GM13976 (cell line): ENCODE data around the gene CITED4.

Source experiments
- DNase-seq: peaks from one replicate; pipeline ENCODE4 v3.0.0; 2012; ENCODE audit warnings: low spot score
- in situ Hi-C: fragments of 300-500 bp; cut with MboI; formaldehyde crosslinking; loops from one replicate; pipeline ENCODE4 v1.12.0; 2022; ENCODE audit warnings: low sequenced_read_pairs, mixed read lengths, inconsistent platforms; ENCODE audit not compliant: unreplicated experiment
- TF ChIP-seq, protein P1 (sequence below): IDR thresholded peaks from 2 replicates; pipeline ENCODE4 v1.5.1; 2012; ENCODE audit warnings: borderline replicate concordance, mild to moderate bottlenecking; ENCODE audit not compliant: insufficient read depth; ENCODE audit errors: extremely low read depth, missing control alignments, control extremely low read depth

The CITED4 gene

DNA sequence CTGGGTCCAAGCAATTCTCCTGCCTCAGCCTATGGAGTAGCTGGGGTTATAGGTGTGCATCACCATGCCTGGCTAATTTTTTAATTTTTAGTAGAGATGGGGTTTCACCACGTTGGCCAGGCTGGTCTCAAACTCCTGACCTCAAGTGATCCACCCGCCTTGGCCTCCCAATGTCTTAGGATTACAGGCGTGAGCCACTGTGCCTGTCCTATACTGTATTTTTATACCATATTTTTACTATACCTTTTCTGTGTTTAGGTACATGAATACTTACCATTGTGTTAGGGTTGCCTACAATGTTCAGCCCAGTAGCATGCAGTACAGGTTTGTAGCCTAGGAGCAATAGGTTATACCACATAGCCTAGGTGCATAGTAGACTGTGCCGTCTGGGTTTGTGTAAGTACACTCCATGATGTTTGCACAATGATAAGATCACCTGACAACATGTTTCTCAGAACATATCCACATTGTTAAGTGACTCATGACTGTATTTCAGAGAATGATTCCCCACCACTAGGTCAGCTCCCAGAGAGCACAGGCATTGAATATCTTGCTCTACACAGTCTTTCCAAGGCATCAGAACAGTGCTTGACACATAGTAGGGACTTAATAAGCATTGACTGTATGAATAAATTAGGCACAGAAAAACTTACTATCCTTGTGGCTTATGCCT is 6.0 kb upstream of the CITED4 start:
- DNase-seq, result no peak
- in situ Hi-C loops, result no loop called here
- TF ChIP-seq, protein P1, sequence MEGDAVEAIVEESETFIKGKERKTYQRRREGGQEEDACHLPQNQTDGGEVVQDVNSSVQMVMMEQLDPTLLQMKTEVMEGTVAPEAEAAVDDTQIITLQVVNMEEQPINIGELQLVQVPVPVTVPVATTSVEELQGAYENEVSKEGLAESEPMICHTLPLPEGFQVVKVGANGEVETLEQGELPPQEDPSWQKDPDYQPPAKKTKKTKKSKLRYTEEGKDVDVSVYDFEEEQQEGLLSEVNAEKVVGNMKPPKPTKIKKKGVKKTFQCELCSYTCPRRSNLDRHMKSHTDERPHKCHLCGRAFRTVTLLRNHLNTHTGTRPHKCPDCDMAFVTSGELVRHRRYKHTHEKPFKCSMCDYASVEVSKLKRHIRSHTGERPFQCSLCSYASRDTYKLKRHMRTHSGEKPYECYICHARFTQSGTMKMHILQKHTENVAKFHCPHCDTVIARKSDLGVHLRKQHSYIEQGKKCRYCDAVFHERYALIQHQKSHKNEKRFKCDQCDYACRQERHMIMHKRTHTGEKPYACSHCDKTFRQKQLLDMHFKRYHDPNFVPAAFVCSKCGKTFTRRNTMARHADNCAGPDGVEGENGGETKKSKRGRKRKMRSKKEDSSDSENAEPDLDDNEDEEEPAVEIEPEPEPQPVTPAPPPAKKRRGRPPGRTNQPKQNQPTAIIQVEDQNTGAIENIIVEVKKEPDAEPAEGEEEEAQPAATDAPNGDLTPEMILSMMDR, result no peak

GRCh38 chr1:40861224-40862003 is 749 bp downstream of the CITED4 start:
- TF ChIP-seq, protein P1, result no peak
- in situ Hi-C loops, result no loop called here
- no peak for DNase-seq

DNA sequence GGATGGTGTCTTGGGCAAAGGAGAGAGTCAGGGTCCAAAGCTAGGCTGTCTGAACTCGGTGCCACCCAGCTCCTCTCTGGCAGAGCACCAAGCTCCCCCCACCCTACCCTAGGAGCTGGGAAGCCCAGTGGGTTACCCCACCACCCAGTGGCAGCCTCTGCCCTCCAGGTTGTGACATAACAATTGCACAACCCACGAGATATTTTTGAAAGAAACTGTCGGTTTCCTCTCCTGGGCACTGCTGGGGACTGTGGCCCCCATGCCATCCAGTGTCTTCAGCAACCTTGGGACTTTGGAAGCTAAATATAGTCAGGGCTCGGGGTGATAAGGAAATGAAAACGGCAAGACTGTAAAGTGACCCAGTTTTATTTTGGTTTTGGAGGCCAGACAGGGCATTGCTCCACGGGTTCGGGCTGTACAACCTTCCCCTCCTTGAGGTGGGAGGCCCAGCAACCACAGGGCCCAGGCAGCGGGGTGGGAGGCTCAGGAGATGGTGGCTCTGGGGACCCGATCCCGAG is 1.4 kb downstream of the CITED4 start:
- no peak for DNase-seq
- in situ Hi-C loops, result no loop called here
- TF ChIP-seq, protein P1, result no peak

- in situ Hi-C loops, result loop anchor here (10.0 kb wide), 1 partner anchor 96 kb away; no protein-coding TSS in a partner anchor
- DNase-seq, result no peak
- TF ChIP-seq, protein P1, result no peak
These were observed 3.2 kb downstream of the CITED4 start for GRCh38 chr1:40858856-40859416.

GRCh38 chr1:40857737-40858136 is 4.4 kb downstream of the CITED4 start:
- in situ Hi-C loops, result loop anchor here (10.0 kb wide), 1 partner anchor 97 kb away; no protein-coding TSS in a partner anchor
- DNase-seq, result no peak
- TF ChIP-seq, protein P1, result no peak

DNA sequence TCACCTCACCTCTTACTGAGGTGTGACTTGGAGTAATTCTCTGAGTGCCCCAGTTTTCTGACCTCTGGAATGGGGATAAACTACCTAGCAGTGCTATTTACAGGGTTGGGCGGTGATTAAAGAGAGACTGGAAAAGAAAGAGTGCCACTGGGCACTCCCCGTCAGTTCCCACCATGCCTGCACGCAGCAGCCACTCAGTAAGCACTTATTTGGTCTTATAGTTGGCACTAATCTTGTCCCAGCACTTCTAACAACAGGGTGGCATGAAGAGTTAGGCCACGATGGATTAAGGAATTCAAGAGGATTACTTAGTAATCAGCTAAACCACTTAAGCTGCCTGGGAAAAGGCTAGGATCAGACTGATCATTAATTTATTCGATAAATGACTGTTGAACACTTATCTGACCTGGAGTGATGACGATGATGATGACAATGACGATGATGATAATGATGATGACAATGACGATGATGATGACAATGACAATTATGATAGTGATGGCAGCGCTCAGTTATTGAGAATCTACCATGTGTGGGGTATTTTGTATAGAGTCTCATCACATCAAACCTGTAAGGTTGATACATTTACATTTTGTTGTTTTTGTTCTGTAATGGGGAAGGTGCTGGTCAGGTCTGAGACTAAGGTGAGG is 5.4 kb downstream of the CITED4 start:
- in situ Hi-C loops, result loop anchor here (10.0 kb wide), 1 partner anchor 98 kb away; no protein-coding TSS in a partner anchor
- TF ChIP-seq, protein P1, result no peak
- no peak for DNase-seq
